Loucy (cell line): ENCODE measurements around the gene ST6GAL1.

ENCODE experiments used
- EZH2phosphoT487 ChIP-seq: fragments of 200-600 bp; IDR thresholded peaks from 2 replicates; pipeline ENCODE4 v1.6.1; 2018; ENCODE audit warnings: antibody characterized with exemption, mild to moderate bottlenecking, moderate library complexity, borderline replicate concordance
- TF ChIP-seq, protein P1 (sequence below): fragments of 200-600 bp; sonication (generic); conservative IDR thresholded peaks from 2 replicates; pipeline ENCODE4 v1.5.1; 2014; ENCODE audit warnings: mild to moderate bottlenecking, antibody characterized with exemption, low read length

GRCh38 chr3:186945255-186945823 lies 15.0 kb downstream of the ST6GAL1 start:
- TF ChIP-seq, protein P1, sequence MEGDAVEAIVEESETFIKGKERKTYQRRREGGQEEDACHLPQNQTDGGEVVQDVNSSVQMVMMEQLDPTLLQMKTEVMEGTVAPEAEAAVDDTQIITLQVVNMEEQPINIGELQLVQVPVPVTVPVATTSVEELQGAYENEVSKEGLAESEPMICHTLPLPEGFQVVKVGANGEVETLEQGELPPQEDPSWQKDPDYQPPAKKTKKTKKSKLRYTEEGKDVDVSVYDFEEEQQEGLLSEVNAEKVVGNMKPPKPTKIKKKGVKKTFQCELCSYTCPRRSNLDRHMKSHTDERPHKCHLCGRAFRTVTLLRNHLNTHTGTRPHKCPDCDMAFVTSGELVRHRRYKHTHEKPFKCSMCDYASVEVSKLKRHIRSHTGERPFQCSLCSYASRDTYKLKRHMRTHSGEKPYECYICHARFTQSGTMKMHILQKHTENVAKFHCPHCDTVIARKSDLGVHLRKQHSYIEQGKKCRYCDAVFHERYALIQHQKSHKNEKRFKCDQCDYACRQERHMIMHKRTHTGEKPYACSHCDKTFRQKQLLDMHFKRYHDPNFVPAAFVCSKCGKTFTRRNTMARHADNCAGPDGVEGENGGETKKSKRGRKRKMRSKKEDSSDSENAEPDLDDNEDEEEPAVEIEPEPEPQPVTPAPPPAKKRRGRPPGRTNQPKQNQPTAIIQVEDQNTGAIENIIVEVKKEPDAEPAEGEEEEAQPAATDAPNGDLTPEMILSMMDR = no peak
- no peak for TF ChIP-seq EZH2phosphoT487
